WI38 (cell line): ENCODE measurements around the gene ACADL.
"Not testable (repeated sequence)": the region's sequence is repeated elsewhere in the genome, so short reads cannot be mapped to it uniquely, and the experiment has no call there.

ENCODE experiments used
- H3K4me3 ChIP-seq: 2 replicates; pipeline ENCODE4 v1.5.1; 2011; ENCODE audit warnings: low read depth, mild to moderate bottlenecking, control low read depth, low read length
- TF ChIP-seq, protein P1 (sequence below): IDR thresholded peaks from 2 replicates; pipeline ENCODE4 v1.5.1; 2012; ENCODE audit warnings: low read depth, mild to moderate bottlenecking, control low read depth, low read length

ACADL gene

DNA sequence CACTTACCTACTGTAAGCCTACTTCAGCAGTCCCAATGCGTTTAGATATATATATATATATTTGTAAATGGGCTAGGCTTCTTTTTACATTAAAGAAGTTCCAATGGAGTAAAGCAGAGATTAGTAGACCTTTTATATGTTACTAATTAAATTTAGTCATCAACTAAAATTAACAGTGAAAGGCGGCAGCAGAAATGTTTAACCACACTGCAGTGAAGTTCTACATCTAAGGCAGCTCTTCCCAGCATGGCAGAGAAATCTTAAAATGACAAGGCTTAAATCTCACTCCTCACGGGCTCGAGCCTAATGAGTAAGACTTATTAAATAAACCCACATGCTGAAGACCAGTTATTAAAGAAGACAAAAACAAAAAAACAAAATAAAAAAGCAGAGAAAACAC, 34.9 kb downstream of the ACADL start:
- H3K4me3 ChIP-seq: no peak overlapping the region
- TF ChIP-seq, protein P1, sequence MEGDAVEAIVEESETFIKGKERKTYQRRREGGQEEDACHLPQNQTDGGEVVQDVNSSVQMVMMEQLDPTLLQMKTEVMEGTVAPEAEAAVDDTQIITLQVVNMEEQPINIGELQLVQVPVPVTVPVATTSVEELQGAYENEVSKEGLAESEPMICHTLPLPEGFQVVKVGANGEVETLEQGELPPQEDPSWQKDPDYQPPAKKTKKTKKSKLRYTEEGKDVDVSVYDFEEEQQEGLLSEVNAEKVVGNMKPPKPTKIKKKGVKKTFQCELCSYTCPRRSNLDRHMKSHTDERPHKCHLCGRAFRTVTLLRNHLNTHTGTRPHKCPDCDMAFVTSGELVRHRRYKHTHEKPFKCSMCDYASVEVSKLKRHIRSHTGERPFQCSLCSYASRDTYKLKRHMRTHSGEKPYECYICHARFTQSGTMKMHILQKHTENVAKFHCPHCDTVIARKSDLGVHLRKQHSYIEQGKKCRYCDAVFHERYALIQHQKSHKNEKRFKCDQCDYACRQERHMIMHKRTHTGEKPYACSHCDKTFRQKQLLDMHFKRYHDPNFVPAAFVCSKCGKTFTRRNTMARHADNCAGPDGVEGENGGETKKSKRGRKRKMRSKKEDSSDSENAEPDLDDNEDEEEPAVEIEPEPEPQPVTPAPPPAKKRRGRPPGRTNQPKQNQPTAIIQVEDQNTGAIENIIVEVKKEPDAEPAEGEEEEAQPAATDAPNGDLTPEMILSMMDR: no peak

DNA sequence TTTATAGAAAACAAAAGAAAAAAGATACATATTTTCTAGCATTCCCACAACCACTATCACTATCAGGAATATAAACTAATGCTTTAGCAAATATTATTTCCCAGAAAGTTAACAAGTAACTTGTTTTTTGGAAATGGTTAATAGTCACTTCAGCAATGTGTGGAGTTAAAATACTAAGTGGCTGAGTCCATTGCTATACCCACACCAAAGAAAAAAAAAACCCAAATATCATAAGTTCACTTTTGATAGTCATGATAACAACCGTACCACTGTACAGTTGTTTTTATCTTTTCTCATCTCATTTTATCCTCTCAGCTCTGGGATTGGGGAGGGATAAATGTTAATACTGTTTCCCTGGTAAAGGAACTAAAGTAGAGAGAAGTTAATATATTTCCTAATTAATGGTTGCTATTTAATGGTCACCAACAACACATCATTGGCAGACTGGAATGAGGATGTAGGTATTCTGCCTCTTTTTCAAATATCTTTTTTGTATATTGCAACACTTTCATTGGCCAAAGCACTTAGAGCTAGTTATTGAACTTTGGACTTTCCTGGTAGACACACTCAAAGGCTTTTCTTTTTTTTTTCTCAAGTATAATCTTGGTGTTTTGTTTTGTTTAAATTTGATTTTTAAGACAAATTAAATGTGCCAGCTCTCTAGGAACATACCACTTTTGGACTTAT, 35.7 kb downstream of the ACADL start:
- TF ChIP-seq, protein P1: no peak

GRCh38 chr2:210188755-210189154, 36.5 kb downstream of the ACADL start:
- H3K4me3 ChIP-seq: no peak overlapping the region
- TF ChIP-seq, protein P1: no peak

More for the DNA sequence above, 35.7 kb downstream of the ACADL start:
- H3K4me3 ChIP-seq: no peak overlapping the region

DNA sequence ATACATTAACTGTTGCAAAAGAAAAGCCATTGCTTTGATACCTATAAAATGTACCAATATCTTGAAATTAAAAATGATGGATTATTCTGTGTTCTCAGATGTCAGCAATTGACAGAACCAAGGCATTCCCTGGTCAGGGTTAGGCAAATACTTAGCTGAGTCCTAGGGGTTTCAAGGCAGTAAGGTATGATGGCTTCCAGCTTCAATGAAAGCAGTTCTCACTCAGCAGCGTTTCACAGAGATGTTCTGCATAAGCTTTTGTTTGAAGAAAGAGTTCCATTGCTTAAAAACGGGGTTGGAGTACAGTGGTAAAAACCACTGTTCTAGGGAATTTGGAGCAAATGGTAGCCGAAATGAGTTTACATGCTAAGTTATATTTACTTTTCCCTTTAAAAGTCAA, 37.1 kb downstream of the ACADL start:
- TF ChIP-seq, protein P1: no peak
- H3K4me3 ChIP-seq: no peak overlapping the region

- not testable (repeated sequence) for H3K4me3 ChIP-seq
These were observed 41.3 kb downstream of the ACADL start for GRCh38 chr2:210183936-210184335.

DNA sequence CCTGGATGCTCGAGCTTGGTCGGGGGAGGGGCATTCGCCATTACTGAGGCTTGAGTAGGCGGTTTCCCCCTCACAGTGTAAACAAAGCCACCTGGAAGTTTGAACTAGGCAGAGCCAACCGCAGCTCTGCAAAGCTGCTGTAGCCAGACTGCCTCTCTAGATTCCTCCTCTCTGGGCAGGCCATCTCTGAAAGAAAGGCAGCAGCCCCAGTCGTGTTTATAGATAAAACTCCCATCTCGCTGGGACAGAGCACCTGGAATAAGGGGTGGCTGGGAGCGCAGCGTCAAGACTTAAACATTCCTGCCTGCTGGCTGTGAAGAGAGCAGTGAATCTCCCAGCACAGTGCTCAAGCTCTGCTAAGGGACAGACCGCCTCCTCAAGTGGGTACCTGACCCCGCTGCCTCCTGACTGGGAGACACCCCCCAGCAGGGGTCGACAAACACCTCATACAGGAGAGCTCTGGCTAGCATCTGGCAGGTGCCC, 43.6 kb downstream of the ACADL start:
- H3K4me3 ChIP-seq: not testable (repeated sequence)

DNA sequence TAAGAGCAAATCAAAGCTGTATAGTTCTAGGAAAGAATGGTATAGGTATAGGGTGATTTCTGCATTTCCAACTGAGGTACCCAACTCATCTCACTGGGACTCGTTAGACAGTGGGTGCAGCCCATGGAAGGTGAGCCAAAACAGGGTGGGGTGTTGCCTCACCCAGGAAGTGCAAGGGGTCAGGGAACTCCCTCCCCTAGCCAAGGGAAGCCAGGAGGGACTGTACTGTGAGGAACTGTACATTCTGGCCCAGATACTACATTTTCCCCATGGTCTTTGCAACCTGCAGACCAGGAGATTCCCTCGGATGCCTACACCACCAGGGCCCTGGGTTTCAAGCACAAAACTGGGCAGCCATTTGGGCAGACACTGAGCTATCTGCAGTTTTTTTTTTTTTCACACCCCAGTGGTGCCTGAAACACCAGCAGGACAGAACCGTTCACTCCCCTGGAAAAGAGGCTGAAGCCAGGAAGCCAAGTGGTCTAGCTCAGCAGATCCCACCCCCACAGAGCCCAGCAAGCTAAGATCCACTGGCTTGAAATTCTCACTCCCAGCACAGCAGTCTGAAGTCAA, 44.1 kb downstream of the ACADL start:
- not testable (repeated sequence) for H3K4me3 ChIP-seq

DNA sequence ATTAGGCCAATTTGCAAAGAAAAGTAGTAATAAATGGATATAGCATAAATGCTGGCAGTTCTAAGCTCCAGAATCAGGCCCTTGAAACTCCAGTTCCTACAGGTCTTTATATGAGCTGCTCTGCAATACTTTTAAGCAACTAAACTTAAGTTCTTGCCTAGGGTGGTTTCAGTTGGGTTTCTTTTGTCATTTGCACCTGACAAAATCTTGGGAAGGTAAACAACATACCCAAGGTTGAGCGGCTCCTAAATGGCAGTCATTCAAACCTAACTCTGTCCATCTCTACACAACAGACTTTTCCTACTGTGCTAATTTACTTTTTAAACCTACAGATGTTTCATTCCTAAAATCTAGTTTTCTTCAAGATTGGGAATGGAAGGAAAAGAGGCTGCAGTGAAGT, 44.8 kb downstream of the ACADL start:
- H3K4me3 ChIP-seq: no peak overlapping the region
- TF ChIP-seq, protein P1: no peak
